DND-41 (cell line): ENCODE measurements around the gene HPS5.

Experiments used
- CTCF ChIP-seq: IDR thresholded peaks from 2 replicates; pipeline ENCODE4 v1.5.1; 2012; ENCODE audit warnings: borderline replicate concordance, low read length, moderate library complexity, mild to moderate bottlenecking; ENCODE audit not compliant: poor library complexity, severe bottlenecking; ENCODE audit errors: extremely low read depth
- EZH2 ChIP-seq: IDR thresholded peaks from 3 replicates; pipeline ENCODE4 v1.6.1; 2012; ENCODE audit warnings: borderline replicate concordance, low read depth, mild to moderate bottlenecking, moderate library complexity, low read length, inconsistent platforms; ENCODE audit not compliant: severe bottlenecking

- no peak for TF ChIP-seq CTCF
- no peak for TF ChIP-seq EZH2
Observed at GRCh38 chr11:18358646-18359045, 36.7 kb upstream of the HPS5 start.
